ENCODE results near the gene SPRR5. TPM values are rescaled to one million over a fixed set of nuclear protein-coding genes. Genes with fewer than 3 reads are reported as not detected.

Gene SPRR5
- total and polyA plus RNA-seq, 2 of the 4 experiments (the other 2 are of a cell fraction): not detected

GRCh38 chr1:152996633-152997400 lies 49.8 kb downstream of the SPRR5 start:
- H3K27me3 ChIP-seq (ENCODE audit: control insufficient read depth, insufficient read depth, low read length): no peaks in the 10 kb centered on the region
- DNase-seq (no peak), ATAC-seq (ENCODE audit: low read depth) (no peak)
- no peak overlapping the region for H2BK15ac ChIP-seq (ENCODE audit: low read depth, low read length)
- no peaks in the 10 kb centered on the region for H4K20me1 ChIP-seq (ENCODE audit: insufficient read depth, low read length)
- no peak overlapping the region for H3K18ac ChIP-seq (ENCODE audit: low read depth, low read length)
- in situ Hi-C loops (cut with MboI; ENCODE audit: low sequenced_read_pairs) (no loop called here), intact Hi-C loops (cut with micrococcal nuclease) (no loop called here), dilution Hi-C loops (cut with HindIII; ENCODE audit: low sequenced_read_pairs, unreplicated experiment) (no loop called here)
- no peak overlapping the region for H3K56ac ChIP-seq (ENCODE audit: extremely low read depth, insufficient read depth, low read length)
- no peak overlapping the region for H2BK20ac ChIP-seq (ENCODE audit: low read depth, low read length)
- no peak overlapping the region for H2BK5ac ChIP-seq (ENCODE audit: low read depth, low read length, poor library complexity, severe bottlenecking)
- no peak overlapping the region for H4K8ac ChIP-seq (ENCODE audit: low read depth in 2 of 2, low read length in 2 of 2)
- H3K14ac ChIP-seq (replicated peaks; ENCODE audit: low read depth, low read length): no peak overlapping the region
- no peak for TF ChIP-seq FOS (IDR thresholded peaks at IDR 0.05; ENCODE audit: low read depth, low read length)
- TF ChIP-seq USF2 (IDR thresholded peaks at IDR 0.05; ENCODE audit: low read depth, low read length): no peak
- TF ChIP-seq CHD1 (IDR thresholded peaks at IDR 0.05; ENCODE audit: low read depth, low read length): no peak
- no peak for TF ChIP-seq MAFK (IDR thresholded peaks at IDR 0.05; ENCODE audit: low read depth, low read length)
- no peak for TF ChIP-seq ELK1 (IDR thresholded peaks at IDR 0.05; ENCODE audit: borderline replicate concordance, low read depth, low read length)
- TF ChIP-seq MXI1 (IDR thresholded peaks at IDR 0.05; ENCODE audit: borderline replicate concordance, low read depth, low read length): no peak
- no peak for TF ChIP-seq CTCF (conservative IDR thresholded peaks at IDR 0.05; ENCODE audit: low read depth, low read length)
- TF ChIP-seq RCOR1 (IDR thresholded peaks at IDR 0.05; ENCODE audit: insufficient replicate concordance, low read length): no peak
- TF ChIP-seq SMC3 (IDR thresholded peaks at IDR 0.05; ENCODE audit: low read depth, low read length): no peak
- no peak for TF ChIP-seq POLR2A (IDR thresholded peaks at IDR 0.05; ENCODE audit: low read depth, low read length)
- TF ChIP-seq RFX5 (IDR thresholded peaks at IDR 0.05; ENCODE audit: low read depth, low read length): no peak
- TF ChIP-seq MAZ (IDR thresholded peaks at IDR 0.05; ENCODE audit: borderline replicate concordance, low read depth, low read length): no peak
- no peak for TF ChIP-seq CEBPB (IDR thresholded peaks at IDR 0.05; ENCODE audit: low read depth, low read length)
- H2BK120ac ChIP-seq (ENCODE audit: low read depth, low read length): no peak overlapping the region
- H3K27ac ChIP-seq (ENCODE audit: insufficient read depth, low read length): no peak overlapping the region
- BruUV-seq (replicated peaks): no TSS peak
- WGBS, 2 experiments (ENCODE audit: extremely low coverage in 2 of 2, insufficient read length in 1 of 2): 0% methylated on average over 1 of the region's 5 CpGs; no CpG with 5 or more reads in 1 of the 2 experiments
- H3K4me1 ChIP-seq (ENCODE audit: control insufficient read depth, insufficient read depth, low read length): no peaks in the 10 kb centered on the region
- no peak overlapping the region for H4K91ac ChIP-seq (ENCODE audit: insufficient read depth, low read depth, low read length)
- H3K9ac ChIP-seq (ENCODE audit: low read depth, low read length): no peak overlapping the region
- H3K36me3 ChIP-seq (ENCODE audit: control insufficient read depth, insufficient read depth, low read length): no peaks in the 10 kb centered on the region
- CTCF ChIA-PET: no interaction called here
- H4K5ac ChIP-seq (ENCODE audit: low read depth, low read length): no peak overlapping the region
- POLR2A ChIA-PET (ENCODE audit: unreplicated experiment): no interaction called here
- H3K4ac ChIP-seq (ENCODE audit: low read depth, low read length): no peak overlapping the region
- H3K9me3 ChIP-seq (ENCODE audit: control insufficient read depth, insufficient read depth, low read length): no peaks in the 10 kb centered on the region
- no peak overlapping the region for H2AK5ac ChIP-seq (ENCODE audit: low read depth, low read length)
- H3K4me2 ChIP-seq (ENCODE audit: low read depth, low read length): no peak overlapping the region
- H3K23ac ChIP-seq (ENCODE audit: low read depth, low read length): no peak overlapping the region
- H3K9me1 ChIP-seq (ENCODE audit: insufficient read depth, low read length): no peaks in the 10 kb centered on the region
- H2AFZ ChIP-seq (replicated peaks; ENCODE audit: low read length, poor library complexity): no peak overlapping the region
- H2AK9ac ChIP-seq (replicated peaks; ENCODE audit: low read depth, low read length, poor library complexity): no peak overlapping the region
- no peaks in the 10 kb centered on the region for H3K79me1 ChIP-seq (ENCODE audit: low read depth in 1 of 2, low read length in 2 of 2)
- no peak overlapping the region for H3K4me3 ChIP-seq (ENCODE audit: insufficient read depth, low read depth, low read length)

Measured in IMR-90 (cell line).